ENCODE data around the gene LAD1. TPM values are rescaled to one million over a fixed set of nuclear protein-coding genes. Genes with fewer than 3 reads are reported as not detected.

Gene LAD1
- total RNA-seq, 2 donors from 2014 or later, result 13.5 to 13.6 TPM

DNA sequence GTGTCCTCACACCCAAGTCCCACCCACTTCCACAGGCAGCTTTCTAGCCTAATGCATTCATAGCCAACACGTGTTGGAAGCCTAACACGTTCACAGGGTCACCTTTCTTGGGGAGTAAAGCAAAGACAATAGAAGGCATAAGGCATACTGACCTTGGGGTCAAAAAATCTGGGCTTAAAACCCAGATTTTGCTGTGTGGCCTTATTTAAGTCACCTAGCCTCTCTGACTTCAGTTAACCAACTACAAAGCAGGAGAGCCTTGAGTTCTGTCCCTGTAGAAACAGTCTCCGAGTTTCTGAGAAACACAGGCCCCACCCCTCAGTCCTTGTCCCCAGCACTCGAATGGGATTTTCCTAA, 23.0 kb downstream of the LAD1 start:
- Mint-ChIP-seq H3K36me3 (ENCODE audit: low read depth) (no peaks in the 10 kb centered on the region), H3K27ac (peak overlapping the region; percentile 96), H3K4me1 (peaks cover 37% of the 10 kb centered on the region), H3K4me3 (no peak overlapping the region), H3K27me3 (ENCODE audit: insufficient read depth) (peaks cover 2% of the 10 kb centered on the region), H3K9me3 (no peaks in the 10 kb centered on the region)
- Histone ChIP-seq H3K4me3 (ENCODE audit: low read length) (no peak overlapping the region), H3K27me3 (ENCODE audit: control insufficient read depth, insufficient read depth, low read length, poor library complexity, severe bottlenecking) (no peaks in the 10 kb centered on the region), H3K9ac (ENCODE audit: extremely low read depth, low read length, poor library complexity, severe bottlenecking) (peak overlapping the region; percentile 38), H3K27ac (ENCODE audit: low read depth, low read length) (peak overlapping the region; percentile 13), H3K9me3 (ENCODE audit: control insufficient read depth, low read length) (no peaks in the 10 kb centered on the region), H3K4me1 (ENCODE audit: control insufficient read depth, insufficient read depth, low read length) (peaks cover 26% of the 10 kb centered on the region), H3K36me3 (ENCODE audit: control insufficient read depth, insufficient read depth, low read length) (no peaks in the 10 kb centered on the region)
- DNase-seq, result no peak
- WGBS, 2 experiments (ENCODE audit: insufficient coverage in 1 of 2, insufficient read length in 1 of 2), result 56 to 57% methylated on average over 2 to 4 of the region's 4 CpGs
- TF ChIP-seq, protein P1, sequence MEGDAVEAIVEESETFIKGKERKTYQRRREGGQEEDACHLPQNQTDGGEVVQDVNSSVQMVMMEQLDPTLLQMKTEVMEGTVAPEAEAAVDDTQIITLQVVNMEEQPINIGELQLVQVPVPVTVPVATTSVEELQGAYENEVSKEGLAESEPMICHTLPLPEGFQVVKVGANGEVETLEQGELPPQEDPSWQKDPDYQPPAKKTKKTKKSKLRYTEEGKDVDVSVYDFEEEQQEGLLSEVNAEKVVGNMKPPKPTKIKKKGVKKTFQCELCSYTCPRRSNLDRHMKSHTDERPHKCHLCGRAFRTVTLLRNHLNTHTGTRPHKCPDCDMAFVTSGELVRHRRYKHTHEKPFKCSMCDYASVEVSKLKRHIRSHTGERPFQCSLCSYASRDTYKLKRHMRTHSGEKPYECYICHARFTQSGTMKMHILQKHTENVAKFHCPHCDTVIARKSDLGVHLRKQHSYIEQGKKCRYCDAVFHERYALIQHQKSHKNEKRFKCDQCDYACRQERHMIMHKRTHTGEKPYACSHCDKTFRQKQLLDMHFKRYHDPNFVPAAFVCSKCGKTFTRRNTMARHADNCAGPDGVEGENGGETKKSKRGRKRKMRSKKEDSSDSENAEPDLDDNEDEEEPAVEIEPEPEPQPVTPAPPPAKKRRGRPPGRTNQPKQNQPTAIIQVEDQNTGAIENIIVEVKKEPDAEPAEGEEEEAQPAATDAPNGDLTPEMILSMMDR (conservative IDR thresholded peaks at IDR 0.05), result no peak

- peaks cover 37% of the 10 kb centered on the region for H3K4me1 Mint-ChIP-seq
- no peaks in the 10 kb centered on the region for H3K36me3 Mint-ChIP-seq (ENCODE audit: low read depth)
- H3K9me3 Mint-ChIP-seq, result no peaks in the 10 kb centered on the region
- H3K27me3 Mint-ChIP-seq (ENCODE audit: insufficient read depth), result peaks cover 4% of the 10 kb centered on the region
- no peaks in the 10 kb centered on the region for H3K36me3 ChIP-seq (ENCODE audit: control insufficient read depth, insufficient read depth, low read length)
- TF ChIP-seq, protein P1 (conservative IDR thresholded peaks at IDR 0.05), result peak; percentile 67
- no peak overlapping the region for H3K27ac ChIP-seq (ENCODE audit: low read depth, low read length)
- peak; percentile 76 for DNase-seq
- H3K9me3 ChIP-seq (ENCODE audit: control insufficient read depth, low read length), result no peaks in the 10 kb centered on the region
- peaks cover 26% of the 10 kb centered on the region for H3K4me1 ChIP-seq (ENCODE audit: control insufficient read depth, insufficient read depth, low read length)
- H3K27ac Mint-ChIP-seq, result peak overlapping the region; percentile 56
- H3K27me3 ChIP-seq (ENCODE audit: control insufficient read depth, insufficient read depth, low read length, poor library complexity, severe bottlenecking), result no peaks in the 10 kb centered on the region
- WGBS, 2 experiments (ENCODE audit: insufficient coverage in 1 of 2, insufficient read length in 1 of 2), result 81 to 86% methylated on average over 3 to 4 of the region's 4 CpGs
- H3K4me3 Mint-ChIP-seq, result no peak overlapping the region
- H3K9ac ChIP-seq (ENCODE audit: extremely low read depth, low read length, poor library complexity, severe bottlenecking), result no peak overlapping the region
- no peak overlapping the region for H3K4me3 ChIP-seq (ENCODE audit: low read length)
Measured at GRCh38 chr1:201375169-201375568, 24.0 kb downstream of the LAD1 start.

DNA sequence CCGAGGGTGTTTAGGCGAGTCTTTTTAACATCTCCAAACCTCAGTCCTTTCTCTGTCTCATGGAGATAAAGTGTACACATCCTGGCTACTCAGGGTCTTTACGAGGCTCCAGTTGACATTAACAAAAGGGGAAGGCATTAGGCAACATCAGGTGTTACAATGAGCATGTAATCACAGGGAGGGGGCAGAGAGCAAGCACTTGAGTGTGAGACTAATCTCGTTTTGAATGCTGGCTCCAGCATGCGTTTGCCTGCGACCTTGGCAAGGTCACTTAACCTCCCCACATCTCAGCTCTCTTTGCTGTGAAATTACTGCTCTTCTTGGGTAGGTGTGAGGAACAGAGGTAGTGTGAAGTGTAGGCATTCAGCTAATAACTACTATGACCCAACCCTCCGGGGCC, 24.8 kb downstream of the LAD1 start:
- no peaks in the 10 kb centered on the region for H3K36me3 ChIP-seq (ENCODE audit: control insufficient read depth, insufficient read depth, low read length)
- H3K27ac Mint-ChIP-seq, result no peak overlapping the region

More for the DNA sequence above, 24.8 kb downstream of the LAD1 start:
- TF ChIP-seq, protein P1 (conservative IDR thresholded peaks at IDR 0.05), result no peak
- no peak overlapping the region for H3K4me3 Mint-ChIP-seq
- Histone ChIP-seq H3K4me3 (ENCODE audit: low read length) (no peak overlapping the region), H3K4me1 (ENCODE audit: control insufficient read depth, insufficient read depth, low read length) (peaks cover 26% of the 10 kb centered on the region), H3K9ac (ENCODE audit: extremely low read depth, low read length, poor library complexity, severe bottlenecking) (no peak overlapping the region), H3K9me3 (ENCODE audit: control insufficient read depth, low read length) (no peaks in the 10 kb centered on the region), H3K27ac (ENCODE audit: low read depth, low read length) (no peak overlapping the region), H3K27me3 (ENCODE audit: control insufficient read depth, insufficient read depth, low read length, poor library complexity, severe bottlenecking) (no peaks in the 10 kb centered on the region)
- peaks cover 6% of the 10 kb centered on the region for H3K27me3 Mint-ChIP-seq (ENCODE audit: insufficient read depth)
- no peaks in the 10 kb centered on the region for H3K36me3 Mint-ChIP-seq (ENCODE audit: low read depth)
- no peaks in the 10 kb centered on the region for H3K9me3 Mint-ChIP-seq
- DNase-seq, result no peak
- 64 to 83% methylated on average over 4 to 7 of the region's 7 CpGs for WGBS, 2 experiments (ENCODE audit: insufficient coverage in 1 of 2, insufficient read length in 1 of 2)
- H3K4me1 Mint-ChIP-seq, result peaks cover 37% of the 10 kb centered on the region

Measured in endodermal cell (in vitro differentiated cells).